Activated naive CD8-positive, alpha-beta T cell treated with anti-CD3 and anti-CD28 coated beads, Interleukin-2, amount 10 ng/mL, durations not matched to agents 7 days and 5 days (primary cell): ENCODE results near the gene SEMA4A. TPM values are rescaled to one million over a fixed set of nuclear protein-coding genes. Genes with fewer than 3 reads are reported as not detected.
A peak's percentile ranks its signal among the peaks of the same experiment; 100 is the strongest.

Source experiments
- ATAC-seq: fragments of 150-1000 bp; cut with Tn5 transposase; one replicate; pipeline ENCODE4 v1.10.0; 2021; ENCODE audit warnings: low read depth, moderate library complexity
- POLR2A ChIA-PET: fragments of 350-600 bp; sonication (Branson Sonifier 250); formaldehyde crosslinking; loops from one replicate; lab custom pipeline; 2021; ENCODE audit warnings: antibody characterized with exemption; lab: Charles Lee
- DNase-seq: peaks from one replicate; pipeline ENCODE4 v3.0.0; 2021
- H3K27ac Mint-ChIP-seq: one replicate; pipeline ENCODE4 v1.8.0; 2022; ENCODE audit warnings: mild to moderate bottlenecking, mixed read lengths
- H3K27me3 Mint-ChIP-seq: one replicate; pipeline ENCODE4 v1.8.0; 2022; ENCODE audit warnings: mild to moderate bottlenecking, moderate library complexity, mixed read lengths
- H3K36me3 Mint-ChIP-seq: one replicate; pipeline ENCODE4 v1.8.0; 2021; ENCODE audit warnings: mild to moderate bottlenecking, mixed read lengths
- H3K4me1 Mint-ChIP-seq: one replicate; pipeline ENCODE4 v1.8.0; 2021; ENCODE audit warnings: mixed read lengths
- H3K4me3 Mint-ChIP-seq: one replicate; pipeline ENCODE4 v1.8.0; 2022; ENCODE audit warnings: mild to moderate bottlenecking, moderate library complexity, mixed read lengths
- H3K9me3 Mint-ChIP-seq: one replicate; pipeline ENCODE4 v1.8.0; 2021; ENCODE audit warnings: mixed read lengths
- total RNA-seq, 2 experiments: library from RNA; stranded (reverse); gene quantifications; one replicate each; pipeline ENCODE4 v1.2.3, GENCODE V29; 2021

The SEMA4A gene
- total RNA-seq, 2 experiments from 2014 or later = 9.8 to 10.2 TPM

GRCh38 chr1:156134716-156135435 lies 18.5 kb upstream of the SEMA4A start:
- no peaks in the 10 kb centered on the region for H3K36me3 Mint-ChIP-seq
- H3K4me1 Mint-ChIP-seq = peaks cover 5% of the 10 kb centered on the region
- H3K9me3 Mint-ChIP-seq = no peaks in the 10 kb centered on the region
- H3K27ac Mint-ChIP-seq = no peak overlapping the region
- H3K4me3 Mint-ChIP-seq = no peak overlapping the region
- POLR2A ChIA-PET = interaction anchor here (1.0 kb wide), 1 partner anchor 8 kb away, joined by 3 read pairs; no protein-coding TSS in a partner anchor
- no peak for ATAC-seq
- DNase-seq = no peak
- H3K27me3 Mint-ChIP-seq = peaks cover 8% of the 10 kb centered on the region

- Mint-ChIP-seq H3K27ac (no peak overlapping the region), H3K4me3 (no peak overlapping the region), H3K36me3 (no peaks in the 10 kb centered on the region), H3K27me3 (peaks cover 8% of the 10 kb centered on the region), H3K9me3 (no peaks in the 10 kb centered on the region), H3K4me1 (peaks cover 3% of the 10 kb centered on the region)
- ATAC-seq (no peak), DNase-seq (no peak)
- POLR2A ChIA-PET = interaction anchor here (0.6 to 1.0 kb wide), 2 partner anchors 9 to 89 kb away, joined by 3 to 4 read pairs; no protein-coding TSS in a partner anchor
Observed at GRCh38 chr1:156135930-156136871, 17.2 kb upstream of the SEMA4A start.

- Mint-ChIP-seq H3K9me3 (no peaks in the 10 kb centered on the region), H3K4me1 (peaks cover 3% of the 10 kb centered on the region), H3K4me3 (no peak overlapping the region), H3K27me3 (peaks cover 8% of the 10 kb centered on the region), H3K27ac (no peak overlapping the region), H3K36me3 (no peaks in the 10 kb centered on the region)
- POLR2A ChIA-PET = interaction anchor here (0.5 kb wide), 1 partner anchor 203 kb away, joined by 3 read pairs; no protein-coding TSS in a partner anchor
- no peak for DNase-seq
- ATAC-seq = no peak
Observed at GRCh38 chr1:156136970-156137483, 16.4 kb upstream of the SEMA4A start.

GRCh38 chr1:156138458-156138867 lies 14.9 kb upstream of the SEMA4A start:
- Mint-ChIP-seq H3K9me3 (no peaks in the 10 kb centered on the region), H3K36me3 (no peaks in the 10 kb centered on the region), H3K27me3 (peaks cover 5% of the 10 kb centered on the region), H3K4me1 (peaks cover 3% of the 10 kb centered on the region), H3K27ac (no peak overlapping the region), H3K4me3 (no peak overlapping the region)
- ATAC-seq = no peak
- no peak for DNase-seq
- POLR2A ChIA-PET = no interaction called here

GRCh38 chr1:156140879-156141707 lies 12.3 kb upstream of the SEMA4A start:
- Mint-ChIP-seq H3K9me3 (no peaks in the 10 kb centered on the region), H3K4me3 (no peak overlapping the region), H3K27me3 (peaks cover 2% of the 10 kb centered on the region), H3K4me1 (peaks cover 5% of the 10 kb centered on the region), H3K27ac (no peak overlapping the region), H3K36me3 (no peaks in the 10 kb centered on the region)
- DNase-seq = peak; percentile 65
- POLR2A ChIA-PET = no interaction called here
- ATAC-seq = no peak

- H3K4me1 Mint-ChIP-seq = peaks cover 26% of the 10 kb centered on the region
- H3K27ac Mint-ChIP-seq = no peak overlapping the region
- H3K27me3 Mint-ChIP-seq = peaks cover 2% of the 10 kb centered on the region
- no peak for DNase-seq
- no peak overlapping the region for H3K4me3 Mint-ChIP-seq
- H3K36me3 Mint-ChIP-seq = no peaks in the 10 kb centered on the region
- ATAC-seq = no peak
- no peaks in the 10 kb centered on the region for H3K9me3 Mint-ChIP-seq
- POLR2A ChIA-PET = interaction anchor here (4.8 kb wide), 1 partner anchor 69 kb away, joined by 30 read pairs; the partner anchor contains the start of gene PMF1
Observed at GRCh38 chr1:156143765-156144489, 9.5 kb upstream of the SEMA4A start.

GRCh38 chr1:156144742-156145141 lies 8.6 kb upstream of the SEMA4A start:
- POLR2A ChIA-PET = interaction anchor here (4.8 kb wide), 1 partner anchor 68 kb away, joined by 30 read pairs; the partner anchor contains the start of gene PMF1
- peaks cover 30% of the 10 kb centered on the region for H3K4me1 Mint-ChIP-seq
- no peak for DNase-seq
- no peaks in the 10 kb centered on the region for H3K9me3 Mint-ChIP-seq
- H3K4me3 Mint-ChIP-seq = no peak overlapping the region
- no peak overlapping the region for H3K27ac Mint-ChIP-seq
- no peak for ATAC-seq
- peaks cover 2% of the 10 kb centered on the region for H3K27me3 Mint-ChIP-seq
- no peaks in the 10 kb centered on the region for H3K36me3 Mint-ChIP-seq

- H3K4me1 Mint-ChIP-seq = peaks cover 34% of the 10 kb centered on the region
- no peak overlapping the region for H3K27ac Mint-ChIP-seq
- H3K27me3 Mint-ChIP-seq = peaks cover 2% of the 10 kb centered on the region
- DNase-seq = no peak
- no peaks in the 10 kb centered on the region for H3K36me3 Mint-ChIP-seq
- H3K4me3 Mint-ChIP-seq = no peak overlapping the region
- no peaks in the 10 kb centered on the region for H3K9me3 Mint-ChIP-seq
- POLR2A ChIA-PET = interaction anchor here (0.6 to 6.0 kb wide), 3 partner anchors 67 to 87 kb away, joined by 3 to 79 read pairs (median 30); partner anchors contain the start of gene PMF1
- ATAC-seq = no peak
Observed at GRCh38 chr1:156145650-156146019, 7.8 kb upstream of the SEMA4A start.

GRCh38 chr1:156146020-156146768 lies 7.2 kb upstream of the SEMA4A start:
- H3K36me3 Mint-ChIP-seq = no peaks in the 10 kb centered on the region
- H3K27me3 Mint-ChIP-seq = peaks cover 2% of the 10 kb centered on the region
- H3K4me1 Mint-ChIP-seq = peaks cover 33% of the 10 kb centered on the region
- H3K27ac Mint-ChIP-seq = peak overlapping the region; percentile 89
- ATAC-seq = peak; percentile 82
- peak overlapping the region; percentile 83 for H3K4me3 Mint-ChIP-seq
- peak; percentile 49 for DNase-seq
- no peaks in the 10 kb centered on the region for H3K9me3 Mint-ChIP-seq
- POLR2A ChIA-PET = interaction anchor here (0.6 to 6.0 kb wide), 6 partner anchors 47 to 136 kb away, joined by 3 to 79 read pairs (median 10); partner anchors contain the start of genes PMF1, SLC25A44 and SMG5

- Mint-ChIP-seq H3K9me3 (no peaks in the 10 kb centered on the region), H3K36me3 (no peaks in the 10 kb centered on the region), H3K4me3 (peak overlapping the region; percentile 83), H3K4me1 (peaks cover 33% of the 10 kb centered on the region), H3K27me3 (peaks cover 2% of the 10 kb centered on the region), H3K27ac (peak overlapping the region; percentile 89)
- ATAC-seq (no peak), DNase-seq (peak; percentile 49)
- POLR2A ChIA-PET = interaction anchor here (0.5 to 6.0 kb wide), 8 partner anchors 8 to 135 kb away, joined by 3 to 79 read pairs (median 9); partner anchors contain the start of genes PMF1, SLC25A44 and SMG5
Observed at GRCh38 chr1:156146769-156147405, 6.5 kb upstream of the SEMA4A start.

- ATAC-seq = peak; percentile 16
- DNase-seq = no peak
- peak overlapping the region; percentile 53 for H3K4me3 Mint-ChIP-seq
- H3K27me3 Mint-ChIP-seq = peaks cover 2% of the 10 kb centered on the region
- no peaks in the 10 kb centered on the region for H3K36me3 Mint-ChIP-seq
- peak overlapping the region; percentile 89 for H3K27ac Mint-ChIP-seq
- POLR2A ChIA-PET = interaction anchor here (0.7 to 6.0 kb wide), 10 partner anchors 12 to 134 kb away, joined by 3 to 79 read pairs (median 6); partner anchors contain the start of genes PMF1, SLC25A44 and SMG5
- peaks cover 44% of the 10 kb centered on the region for H3K4me1 Mint-ChIP-seq
- H3K9me3 Mint-ChIP-seq = no peaks in the 10 kb centered on the region
Observed at GRCh38 chr1:156148216-156148615, 5.2 kb upstream of the SEMA4A start.
